Ovary (tissue), 9 donors: ENCODE results near the gene PSME2. TPM values are rescaled to one million over a fixed set of nuclear protein-coding genes. Genes with fewer than 3 reads are reported as not detected.
A peak's percentile ranks its signal among the peaks of the same experiment; 100 is the strongest.

Experiments used
- DNase-seq, 5 donors: peaks; one replicate each; pipeline ENCODE4 v3.0.0-alpha.2; 2019 to 2020
- H3K27ac ChIP-seq, 2 donors: fragments of 200-600 bp; one replicate each; pipeline versions ENCODE4 v1.5.1 to v1.8.0; 2019 to 2022
- H3K27me3 ChIP-seq: fragments of 200-600 bp; one replicate; pipeline ENCODE4 v1.8.0; 2022
- H3K36me3 ChIP-seq: fragments of 200-600 bp; sonication (generic); one replicate; pipeline ENCODE4 v1.5.1; 2019
- H3K4me1 ChIP-seq: one replicate; pipeline ENCODE4 v1.8.1; 2013; ENCODE audit warnings: mild to moderate bottlenecking, moderate library complexity; ENCODE audit not compliant: insufficient read depth
- H3K4me3 ChIP-seq: fragments of 200-600 bp; sonication (generic); one replicate; pipeline ENCODE4 v1.5.1; 2017
- H3K9me3 ChIP-seq, 2 donors: fragments of 200-600 bp in 1 of 2; sonication (generic) in 1 of 2; one replicate each; pipeline versions ENCODE4 v1.5.1 to v1.8.1; 2013 to 2019; ENCODE audit warnings: mild to moderate bottlenecking in 1 of 2, moderate library complexity in 1 of 2
- EP300 ChIP-seq: sonication (generic); formaldehyde crosslinking; IDR thresholded peaks from one replicate; pipeline ENCODE4 v1.6.1; 2017; ENCODE audit warnings: antibody characterized with exemption
- POLR2A ChIP-seq: fragments of 450-650 bp; IDR thresholded peaks from one replicate; pipeline ENCODE4 v1.6.1; 2017; ENCODE audit warnings: antibody characterized with exemption, mild to moderate bottlenecking, moderate library complexity
- WGBS, 3 donors: extraction: QIAGEN DNeasy Blood & Tissue Kit in 1 of 3; methylation state at CpG; one replicate each; pipeline versions ENCODE4 v1.1.5 to v1.1.7; 2013 to 2017; 5-methylcytosine and 5-hydroxymethylcytosine counted together
- intact Hi-C, 4 donors: fragments of 100-400 bp; cut with DNase I; formaldehyde crosslinking; loops; one replicate each; pipeline versions ENCODE4 v1.11.0 to v1.15.1; 2022 to 2023
- polyA plus RNA-seq, 2 donors: library from polyadenylated mRNA; stranded (reverse); fragments of 200-250 nt in 1 of 2; fragments of 350-450 nt in 1 of 2; fragmentation: Illumina TruSeq in 1 of 2; extraction: RNeasy Lipid Tissue Mini Kit (QIAGEN cat#74804) in 1 of 2; gene quantifications; one replicate each; pipeline ENCODE4 v1.2.3, GENCODE V29; 2013 to 2014
- total RNA-seq, 7 donors: library from RNA; depleted of rRNA in 2 of 7; stranded (reverse); fragments of >200 nt in 2 of 7; fragmentation: NEBNext Ultra II Directional in 3 of 7; extraction: Animal tissue kit (Norgen Biotek cat#: 25700) in 3 of 7; gene quantifications; one replicate each; pipeline versions ENCODE4 v1.1.0 to v1.2.4, GENCODE V29; 2016 to 2023
- TF ChIP-seq, protein P1 (sequence below), 3 donors: fragments of 450-650 bp in 2 of 3; fragments of 200-600 bp in 1 of 3; IDR thresholded peaks; one replicate each; pipeline versions ENCODE4 v1.5.1 to v1.8.0; 2016 to 2022; ENCODE audit warnings: antibody characterized with exemption in 3 of 3, mild to moderate bottlenecking in 1 of 3
- donor health status: DM: no; HTN: no; CAD: no; lungs with moderate emphysema.
- donor health status: DM: no; HTN: no; CAD: no.
- donor health status: Bipolar disorder and iron deficiency.
- donor health status: DM: yes; HTN: yes; CAD: no.
- donor health status: DM: no; HTN: no; CAD: no.
- donor health status: DM: yes; HTN: yes; CAD: no.

The PSME2 gene
- total and polyA plus RNA-seq, 9 donors, result 34.7 to 160 (median 95.6) TPM

DNA sequence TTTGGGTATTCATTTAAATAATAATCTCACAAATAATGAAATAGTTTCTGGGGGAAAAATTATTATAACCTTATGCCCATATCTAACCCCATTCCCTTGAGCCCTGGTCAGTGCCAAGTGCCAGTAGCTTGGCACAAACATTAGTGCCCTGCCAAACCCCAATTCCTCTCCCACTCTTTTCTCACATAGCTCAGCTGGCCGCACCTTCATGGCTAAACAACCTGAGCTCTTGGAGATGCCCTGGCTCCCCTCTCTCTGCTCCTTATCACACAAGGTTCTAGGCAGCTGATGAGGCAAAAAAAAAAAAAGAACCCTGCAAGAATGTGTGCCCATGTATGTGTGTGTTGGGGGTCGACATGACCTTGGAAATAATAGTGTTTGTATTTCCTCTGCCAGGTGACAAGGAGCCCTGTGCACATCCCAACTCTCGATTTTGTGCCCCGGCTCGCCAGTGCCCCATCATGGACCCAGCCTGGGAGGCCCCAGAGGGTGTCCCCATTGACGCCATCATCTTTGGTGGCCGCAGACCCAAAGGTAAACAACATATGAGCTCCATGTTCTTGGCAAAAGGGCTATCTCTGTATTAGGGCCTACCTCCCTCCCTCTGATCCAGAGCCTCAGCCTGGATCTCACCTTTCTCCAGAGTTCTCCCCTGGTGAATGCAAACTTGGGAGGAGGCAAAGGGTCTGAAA is 43.9 kb downstream of the PSME2 start:
- 76 to 91% (median 83%) methylated on average over 7 of the region's 7 CpGs for WGBS, 3 donors
- Histone ChIP-seq H3K4me1 (no peaks in the 10 kb centered on the region), H3K27me3 (no peaks in the 10 kb centered on the region), H3K4me3 (no peak overlapping the region), H3K27ac (no peak overlapping the region), H3K36me3 (no peaks in the 10 kb centered on the region), H3K9me3 (no peaks in the 10 kb centered on the region)
- peak in 1 of 5 donors; percentile 6 for DNase-seq
- intact Hi-C loops, result loop anchor here in 3 of 4 donors (5.0 to 10.0 kb wide), 2 partner anchors 40 to 48 kb away; partner anchors contain the start of gene CARMIL3 (in 2 of the 3)
- TF ChIP-seq EP300, result no peak
- TF ChIP-seq, protein P1, sequence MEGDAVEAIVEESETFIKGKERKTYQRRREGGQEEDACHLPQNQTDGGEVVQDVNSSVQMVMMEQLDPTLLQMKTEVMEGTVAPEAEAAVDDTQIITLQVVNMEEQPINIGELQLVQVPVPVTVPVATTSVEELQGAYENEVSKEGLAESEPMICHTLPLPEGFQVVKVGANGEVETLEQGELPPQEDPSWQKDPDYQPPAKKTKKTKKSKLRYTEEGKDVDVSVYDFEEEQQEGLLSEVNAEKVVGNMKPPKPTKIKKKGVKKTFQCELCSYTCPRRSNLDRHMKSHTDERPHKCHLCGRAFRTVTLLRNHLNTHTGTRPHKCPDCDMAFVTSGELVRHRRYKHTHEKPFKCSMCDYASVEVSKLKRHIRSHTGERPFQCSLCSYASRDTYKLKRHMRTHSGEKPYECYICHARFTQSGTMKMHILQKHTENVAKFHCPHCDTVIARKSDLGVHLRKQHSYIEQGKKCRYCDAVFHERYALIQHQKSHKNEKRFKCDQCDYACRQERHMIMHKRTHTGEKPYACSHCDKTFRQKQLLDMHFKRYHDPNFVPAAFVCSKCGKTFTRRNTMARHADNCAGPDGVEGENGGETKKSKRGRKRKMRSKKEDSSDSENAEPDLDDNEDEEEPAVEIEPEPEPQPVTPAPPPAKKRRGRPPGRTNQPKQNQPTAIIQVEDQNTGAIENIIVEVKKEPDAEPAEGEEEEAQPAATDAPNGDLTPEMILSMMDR (IDR thresholded peaks at IDR 0.05), result no peak
- TF ChIP-seq POLR2A, result no peak

DNA sequence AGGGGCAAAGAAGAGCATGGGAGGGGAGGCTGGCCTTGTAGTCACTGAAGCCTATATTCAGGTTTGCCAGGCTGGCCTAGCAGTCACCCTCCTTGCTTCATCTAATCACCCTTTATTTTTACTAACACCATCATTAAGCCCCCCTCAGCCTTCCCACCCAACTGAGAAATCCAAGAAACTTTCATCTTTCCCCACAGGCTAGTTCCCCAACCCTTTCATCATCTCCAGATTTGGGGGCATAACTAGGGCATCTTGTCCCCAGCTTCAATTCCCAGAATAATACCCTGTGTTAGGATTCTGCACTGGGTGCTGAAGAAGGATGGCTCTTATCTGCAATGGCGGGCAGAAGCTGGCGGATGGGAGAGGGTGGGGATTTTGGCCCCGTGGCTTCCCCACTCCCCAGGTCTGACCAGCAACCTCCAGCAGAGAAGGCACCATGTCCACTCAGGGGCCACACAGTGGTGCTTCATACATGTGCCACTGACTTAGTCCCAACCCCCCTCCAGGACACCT is 45.4 kb downstream of the PSME2 start:
- TF ChIP-seq POLR2A, result no peak
- TF ChIP-seq EP300, result no peak
- no peak for DNase-seq
- Histone ChIP-seq H3K4me1 (no peaks in the 10 kb centered on the region), H3K4me3 (no peak overlapping the region), H3K27ac (no peak overlapping the region), H3K9me3 (no peaks in the 10 kb centered on the region), H3K27me3 (no peaks in the 10 kb centered on the region), H3K36me3 (no peaks in the 10 kb centered on the region)
- intact Hi-C loops, result loop anchor here in 3 of 4 donors (5.0 to 10.0 kb wide), 2 partner anchors 39 to 46 kb away; partner anchors contain the start of gene CARMIL3 (in 2 of the 3)
- WGBS, 3 donors, result 83 to 100% (median 93%) methylated on average over 3 of the region's 3 CpGs

DNA sequence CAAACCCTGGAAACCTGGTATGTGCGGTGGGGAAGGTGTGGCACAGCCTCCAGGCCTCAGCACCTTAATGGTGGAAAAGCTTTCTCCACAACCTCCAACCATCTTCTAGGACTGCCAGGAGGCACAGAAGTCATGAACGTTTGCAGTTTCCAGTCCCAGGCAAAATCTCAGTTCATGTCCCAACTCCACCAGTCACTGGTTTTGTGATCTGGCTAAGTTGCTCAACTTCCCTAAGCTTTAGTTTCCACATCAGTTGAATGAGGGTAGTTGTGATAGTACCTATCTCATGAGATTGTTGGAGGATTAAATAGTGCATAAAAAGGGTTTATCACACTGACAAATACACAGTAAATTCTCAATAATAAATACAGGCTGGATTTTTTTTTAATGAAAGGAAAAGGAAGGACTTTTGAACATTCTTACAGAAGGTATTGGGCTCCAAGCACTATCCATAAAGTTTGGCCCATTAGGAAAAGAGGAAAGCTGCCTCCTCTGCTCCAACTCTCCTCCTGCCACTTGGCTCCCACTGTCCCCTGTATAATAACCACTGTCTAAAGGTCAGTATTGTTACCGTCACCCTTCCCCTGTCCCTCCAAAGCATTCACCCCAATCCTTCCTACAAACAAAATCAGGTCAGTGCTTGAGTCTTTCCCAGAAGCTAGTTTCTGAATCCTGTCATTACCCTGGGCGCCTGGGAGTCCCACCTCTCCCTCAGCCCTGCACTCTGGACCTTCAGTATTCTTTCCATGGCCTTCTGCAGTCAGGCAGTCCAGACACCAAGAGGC is 46.0 kb downstream of the PSME2 start:
- intact Hi-C loops, result loop anchor here in 3 of 4 donors (5.0 to 10.0 kb wide), 2 partner anchors 38 to 46 kb away; partner anchors contain the start of gene CARMIL3 (in 2 of the 3)
- H3K27ac ChIP-seq, result no peak overlapping the region
- no peaks in the 10 kb centered on the region for H3K27me3 ChIP-seq
- no peak overlapping the region for H3K4me3 ChIP-seq
- DNase-seq, result no peak
- no peaks in the 10 kb centered on the region for H3K4me1 ChIP-seq
- H3K36me3 ChIP-seq, result no peaks in the 10 kb centered on the region
- 78 to 87% (median 80%) methylated on average over 4 of the region's 4 CpGs for WGBS, 3 donors
- no peaks in the 10 kb centered on the region for H3K9me3 ChIP-seq
- TF ChIP-seq POLR2A (no peak), EP300 (no peak)
- TF ChIP-seq, protein P1 (IDR thresholded peaks at IDR 0.05), result no peak

DNA sequence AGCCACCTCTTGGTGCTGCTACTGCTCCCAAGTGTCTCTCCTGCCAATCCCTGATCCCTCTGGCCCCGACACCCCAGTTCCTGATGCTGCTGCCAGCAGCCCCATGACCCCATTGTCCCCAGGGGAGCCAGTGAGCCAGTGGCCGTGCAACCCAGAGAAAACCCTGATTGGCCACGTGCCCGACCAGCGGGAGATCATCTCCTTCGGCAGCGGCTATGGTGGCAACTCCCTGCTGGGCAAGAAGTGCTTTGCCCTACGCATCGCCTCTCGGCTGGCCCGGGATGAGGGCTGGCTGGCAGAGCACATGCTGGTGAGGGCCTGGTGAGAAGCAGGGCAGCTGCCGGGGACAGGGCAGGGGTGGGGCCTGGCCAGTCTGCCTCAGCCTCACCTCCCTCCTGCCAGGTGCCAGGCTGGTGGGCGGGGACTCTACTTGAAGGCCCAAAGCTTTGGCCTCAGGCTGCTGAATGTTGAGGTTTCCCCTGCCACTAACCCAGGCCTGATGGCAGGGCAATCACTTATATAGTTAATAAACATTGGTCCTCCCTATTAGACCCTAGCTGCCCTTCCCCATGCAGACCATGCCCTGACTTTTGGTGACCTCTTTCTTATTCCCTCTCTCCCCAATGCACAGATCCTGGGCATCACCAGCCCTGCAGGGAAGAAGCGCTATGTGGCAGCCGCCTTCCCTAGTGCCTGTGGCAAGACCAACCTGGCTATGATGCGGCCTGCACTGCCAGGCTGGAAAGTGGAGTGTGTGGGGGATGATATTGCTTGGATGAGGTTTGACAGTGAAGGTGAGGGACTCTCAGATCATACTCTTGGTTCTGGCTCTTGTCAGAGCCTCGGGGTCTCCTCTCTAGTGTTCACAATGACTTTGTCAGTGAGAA is 47.2 kb downstream of the PSME2 start:
- no peaks in the 10 kb centered on the region for H3K27me3 ChIP-seq
- DNase-seq, result peak in 1 of 5 donors; percentile 26
- no peaks in the 10 kb centered on the region for H3K4me1 ChIP-seq
- H3K9me3 ChIP-seq, result no peaks in the 10 kb centered on the region
- TF ChIP-seq POLR2A (no peak), EP300 (no peak)
- TF ChIP-seq, protein P1 (IDR thresholded peaks at IDR 0.05), result no peak
- no peaks in the 10 kb centered on the region for H3K36me3 ChIP-seq
- no peak overlapping the region for H3K4me3 ChIP-seq
- H3K27ac ChIP-seq, result no peak overlapping the region
- intact Hi-C loops, result loop anchor here in 1 of 4 donors (10.0 kb wide), 1 partner anchor 114 kb away; the partner anchor contains the start of gene DHRS4L2
- whole genome bisulfite sequencing, 3 donors, result 89 to 90% (median 89%) methylated on average over 17 of the region's 17 CpGs
